ENCODE measurements around the gene RSPH1.

Gene RSPH1

DNA sequence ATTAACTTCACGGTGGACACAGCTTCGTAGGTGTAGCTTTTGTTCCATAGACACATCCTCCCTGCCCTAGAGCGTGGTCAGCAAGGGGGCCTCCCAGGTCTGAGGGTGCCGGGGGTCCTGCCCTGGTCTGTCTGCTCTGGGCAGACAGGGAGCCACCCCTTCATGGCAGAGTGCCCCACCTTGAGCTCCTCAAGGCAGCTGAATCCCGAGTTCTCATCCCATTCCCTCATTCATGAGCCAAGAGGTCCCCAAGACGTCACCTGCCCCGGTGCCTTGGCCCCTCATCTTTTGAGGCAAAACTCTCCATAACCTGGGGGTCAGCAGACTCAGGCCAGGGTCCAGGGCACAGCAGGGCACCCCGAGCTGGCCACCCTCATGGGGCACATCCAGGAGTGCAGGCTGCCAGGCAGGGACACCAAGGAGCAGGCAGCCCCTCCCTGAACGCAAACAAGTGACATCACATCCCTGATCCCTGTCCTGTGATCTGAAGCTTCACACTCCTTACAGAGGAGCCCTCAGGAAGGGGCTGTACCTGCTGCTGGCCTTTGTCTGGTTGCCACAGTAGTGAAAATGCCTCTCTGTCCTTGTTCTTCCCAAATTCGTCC, 69.0 kb downstream of the RSPH1 start:
- no peak for DNase-seq (ENCODE audit: low spot score)

DNA sequence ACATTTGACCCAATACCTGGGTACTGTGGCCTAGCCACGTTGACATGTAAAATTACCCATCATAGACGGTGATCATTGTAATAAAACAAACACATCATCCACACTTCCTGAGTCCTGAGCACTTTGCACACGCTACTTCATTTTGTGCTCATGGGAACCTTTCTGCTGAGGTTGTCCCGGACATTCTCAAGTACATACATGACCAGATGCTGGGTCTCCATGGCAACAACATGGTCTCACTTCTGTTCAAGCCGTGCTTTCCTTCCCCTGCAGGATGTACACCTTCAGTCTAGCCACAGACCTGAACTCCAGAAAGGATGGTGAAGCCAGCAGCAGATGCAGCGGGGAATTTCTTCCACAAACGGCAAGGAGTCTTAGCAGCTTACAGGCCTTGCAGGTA, 69.6 kb downstream of the RSPH1 start:
- DNase-seq (ENCODE audit: low spot score), result no peak

DNA sequence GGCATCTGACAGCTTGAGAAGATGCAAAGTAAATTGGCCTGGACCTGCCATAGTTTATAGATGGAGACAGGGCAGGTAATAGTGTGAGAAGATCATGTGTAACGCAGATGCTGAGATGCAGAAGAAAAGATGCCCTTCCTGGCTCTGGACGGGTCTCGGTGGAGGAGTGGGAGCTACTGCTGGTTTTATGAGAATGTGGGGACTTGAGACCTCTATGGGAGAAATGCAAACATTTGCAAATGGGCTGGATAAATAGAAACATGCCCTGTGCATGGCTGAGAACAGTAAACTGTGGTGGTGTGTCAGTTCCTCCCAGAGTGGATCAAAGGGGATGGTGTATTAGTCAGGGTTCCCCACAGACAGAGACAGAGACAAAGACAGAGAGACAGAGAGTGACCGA, 70.4 kb downstream of the RSPH1 start:
- no peak for DNase-seq (ENCODE audit: low spot score)

DNA sequence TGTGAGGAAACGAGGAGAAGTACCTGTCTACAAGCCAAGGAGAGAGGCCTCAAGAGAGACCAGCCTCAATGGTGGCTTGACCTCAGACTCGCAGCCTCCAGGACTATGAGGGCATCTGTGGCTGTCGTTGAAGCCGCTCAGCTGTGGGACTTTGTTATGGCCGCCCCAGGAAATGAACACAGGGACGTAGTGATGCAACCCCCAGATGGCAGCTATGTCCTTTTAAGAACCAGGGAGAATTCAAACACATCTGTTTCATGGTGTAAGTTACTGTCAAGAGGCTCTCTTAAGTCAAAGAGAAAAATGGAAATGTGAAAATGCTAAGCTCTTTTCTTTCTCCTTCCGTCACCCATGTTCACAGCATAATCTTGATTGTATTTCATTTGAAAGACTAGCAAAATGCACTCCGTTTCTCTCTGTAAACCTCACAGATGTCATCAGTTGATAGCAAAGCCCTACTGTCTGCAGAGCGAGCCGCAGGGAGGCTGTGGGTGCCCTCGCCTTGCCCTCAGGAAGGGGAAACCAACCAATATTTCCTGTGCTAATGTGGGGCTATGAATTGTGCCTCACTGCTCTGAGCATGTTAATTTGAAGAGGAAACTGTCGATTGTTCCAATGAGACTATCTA, 71.0 kb downstream of the RSPH1 start:
- no peak for DNase-seq (ENCODE audit: low spot score)

DNA sequence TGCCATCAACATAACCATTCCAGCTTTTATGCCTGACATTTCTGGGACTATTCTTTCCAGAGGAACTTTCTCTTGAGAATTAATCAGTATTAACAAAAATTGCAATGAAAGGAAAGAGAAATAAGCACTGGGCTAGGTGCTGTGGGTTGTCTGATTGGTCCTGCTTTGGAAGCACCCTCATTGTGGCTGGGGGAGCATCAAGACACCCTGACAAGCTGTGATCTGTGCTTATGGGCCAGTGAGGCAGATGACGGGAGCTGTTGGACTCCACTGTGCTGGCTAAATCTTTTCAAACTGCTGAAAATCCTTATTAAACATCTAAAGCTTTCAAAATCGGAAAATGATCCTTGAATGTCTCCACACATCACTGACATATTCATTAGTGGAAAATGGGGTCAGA, 72.3 kb downstream of the RSPH1 start:
- no peak for DNase-seq (ENCODE audit: low spot score)

DNA sequence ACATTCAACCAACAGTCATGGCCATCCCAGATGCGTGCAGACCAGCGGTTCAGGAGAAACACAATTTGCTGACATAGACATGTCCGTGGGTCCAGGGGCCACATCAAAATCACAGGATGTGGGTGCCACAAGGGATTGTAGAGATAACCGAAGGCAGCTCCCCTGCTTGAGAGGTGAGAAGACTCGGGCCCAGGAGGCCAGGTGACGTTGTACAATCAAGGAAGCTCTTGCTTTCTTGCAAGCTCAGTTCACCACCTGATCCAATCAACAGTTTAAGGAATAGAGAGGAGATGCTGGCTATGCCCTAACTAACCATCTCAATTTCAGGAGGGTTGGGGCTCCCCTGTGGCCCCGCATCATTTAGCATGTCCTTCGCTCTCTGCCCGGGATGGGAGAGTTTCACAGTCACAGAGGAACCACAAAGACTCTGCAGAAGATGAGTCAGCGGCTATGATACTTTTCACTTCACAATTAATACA, 72.8 kb downstream of the RSPH1 start:
- DNase-seq (ENCODE audit: low spot score), result no peak

All from hematopoietic multipotent progenitor cell treated with erythropoietin and hydrocortisone succinate and interleukin-3 and kit ligand, for 15 days (in vitro differentiated cells).